Muscle of leg (tissue), 11 donors: Measurements from ENCODE around the gene TARDBP. TPM values are rescaled to one million over a fixed set of nuclear protein-coding genes. Genes with fewer than 3 reads are reported as not detected.
"Not testable (repeated sequence)": the region's sequence is repeated elsewhere in the genome, so short reads cannot be mapped to it uniquely, and the experiment has no call there.

Experiments
- DNase-seq: peaks from one replicate; pipeline ENCODE4 v3.0.0; 2013
- H3K27ac ChIP-seq: one replicate; pipeline ENCODE4 v1.5.1; 2013; ENCODE audit warnings: mild to moderate bottlenecking, low read length, control low read depth
- H3K27me3 ChIP-seq: one replicate; pipeline ENCODE4 v1.6.1; 2013; ENCODE audit warnings: low read length; ENCODE audit not compliant: control insufficient read depth, insufficient read depth
- H3K36me3 ChIP-seq: one replicate; pipeline ENCODE4 v1.6.1; 2013; ENCODE audit warnings: low read length; ENCODE audit not compliant: control insufficient read depth, insufficient read depth
- H3K4me1 ChIP-seq: one replicate; pipeline ENCODE4 v1.6.1; 2013; ENCODE audit warnings: low read length; ENCODE audit not compliant: control insufficient read depth, insufficient read depth
- H3K4me3 ChIP-seq: one replicate; pipeline ENCODE4 v1.5.1; 2013; ENCODE audit warnings: low read length, control low read depth
- H3K9me3 ChIP-seq: replicated peaks from 2 replicates; pipeline ENCODE4 v1.6.1; 2013; ENCODE audit warnings: low read depth, low read length; ENCODE audit not compliant: control insufficient read depth
- WGBS: methylation state at CpG from one replicate; pipeline ENCODE4 v1.1.5; 2013; ENCODE audit warnings: missing lambda C conversion rate; ENCODE audit not compliant: insufficient coverage; 5-methylcytosine and 5-hydroxymethylcytosine counted together
- polyA plus RNA-seq, 8 donors: library from polyadenylated mRNA; unstranded; fragments of 120-200 nt; gene quantifications; one replicate each; pipeline versions ENCODE4 v1.2.1 to v1.2.3, GENCODE V29; 2013; ENCODE audit warnings: inconsistent platforms in 1 of 8, low replicate concordance in 1 of 8; ENCODE audit not compliant: insufficient read length in 8 of 8, insufficient read depth in 1 of 8
- total RNA-seq: library from RNA; stranded (reverse); fragments of 120-200 nt; gene quantifications from one replicate; pipeline ENCODE4 v1.2.4, GENCODE V29; 2013

TARDBP gene
- total and polyA plus RNA-seq, 9 donors: 44.3 to 216 (median 201) TPM

- Histone ChIP-seq H3K4me1 (peaks cover 24% of the 10 kb centered on the region), H3K36me3 (peaks cover 38% of the 10 kb centered on the region), H3K4me3 (no peak overlapping the region), H3K27me3 (no peaks in the 10 kb centered on the region), H3K27ac (no peak overlapping the region), H3K9me3 (no peaks in the 10 kb centered on the region)
- 56% methylated on average over 3 of the region's 8 CpGs for WGBS
- DNase-seq: no peak
Observed at GRCh38 chr1:11057477-11057876, 45.0 kb downstream of the TARDBP start.

GRCh38 chr1:11058026-11058425 is 45.6 kb downstream of the TARDBP start:
- Histone ChIP-seq H3K36me3 (peaks cover 39% of the 10 kb centered on the region), H3K4me1 (peaks cover 20% of the 10 kb centered on the region), H3K4me3 (no peak overlapping the region), H3K27me3 (no peaks in the 10 kb centered on the region), H3K27ac (no peak overlapping the region), H3K9me3 (no peaks in the 10 kb centered on the region)
- no peak for DNase-seq
- WGBS: 92% methylated on average over 13 of the region's 14 CpGs

GRCh38 chr1:11058595-11059154 is 46.2 kb downstream of the TARDBP start:
- no peak for DNase-seq
- Histone ChIP-seq H3K27ac (no peak overlapping the region), H3K27me3 (no peaks in the 10 kb centered on the region), H3K4me1 (peaks cover 20% of the 10 kb centered on the region), H3K4me3 (peak overlapping the region; percentile 75), H3K9me3 (no peaks in the 10 kb centered on the region), H3K36me3 (peaks cover 42% of the 10 kb centered on the region)
- 26% methylated on average over 24 of the region's 28 CpGs for WGBS

GRCh38 chr1:11059155-11059967 is 46.9 kb downstream of the TARDBP start:
- H3K4me3 ChIP-seq: peak overlapping the region; percentile 75
- H3K27ac ChIP-seq: no peak overlapping the region

GRCh38 chr1:11059968-11060830 is 47.7 kb downstream of the TARDBP start, which contains the start of gene SRM:
Gene SRM, minus strand, starts transcription at chr1:11060018. Its CDS starts 75 bp downstream, at chr1:11059943.
- under 1% methylated on average over 80 of the region's 83 CpGs for WGBS
- H3K27ac ChIP-seq: peak within 1 kb of the TSS; percentile 68
- H3K4me3 ChIP-seq: peak within 1 kb of the TSS; percentile 75
- peaks cover 41% of the 10 kb centered on the region for H3K36me3 ChIP-seq
- no peaks in the 10 kb centered on the region for H3K9me3 ChIP-seq
- no peaks in the 10 kb centered on the region for H3K27me3 ChIP-seq
- peak; percentile 97 for DNase-seq
- H3K4me1 ChIP-seq: peaks cover 20% of the 10 kb centered on the region

More at GRCh38 chr1:11059155-11059967, 46.9 kb downstream of the TARDBP start:
- 2% methylated on average over 63 of the region's 72 CpGs for WGBS
- Histone ChIP-seq H3K27me3 (no peaks in the 10 kb centered on the region), H3K9me3 (no peaks in the 10 kb centered on the region), H3K36me3 (peaks cover 40% of the 10 kb centered on the region), H3K4me1 (peaks cover 20% of the 10 kb centered on the region)
- no peak for DNase-seq

GRCh38 chr1:11061652-11062365 is 49.4 kb downstream of the TARDBP start:
- no peaks in the 10 kb centered on the region for H3K9me3 ChIP-seq
- H3K27ac ChIP-seq: no peak overlapping the region
- DNase-seq: no peak
- H3K4me1 ChIP-seq: peaks cover 20% of the 10 kb centered on the region
- 53% methylated on average over 3 of the region's 5 CpGs for WGBS
- H3K4me3 ChIP-seq: no peak overlapping the region
- H3K36me3 ChIP-seq: peaks cover 43% of the 10 kb centered on the region
- no peaks in the 10 kb centered on the region for H3K27me3 ChIP-seq

- WGBS: no CpG with 5 or more reads among the region's 3 CpGs
- peaks cover 20% of the 10 kb centered on the region for H3K4me1 ChIP-seq
- H3K9me3 ChIP-seq: no peaks in the 10 kb centered on the region
- peaks cover 40% of the 10 kb centered on the region for H3K36me3 ChIP-seq
- no peak for DNase-seq
- H3K4me3 ChIP-seq: no peak overlapping the region
- H3K27me3 ChIP-seq: no peaks in the 10 kb centered on the region
- no peak overlapping the region for H3K27ac ChIP-seq
Observed at GRCh38 chr1:11062965-11063401, 50.5 kb downstream of the TARDBP start.

GRCh38 chr1:11063937-11064537 is 51.6 kb downstream of the TARDBP start:
- Histone ChIP-seq H3K4me1 (peaks cover 13% of the 10 kb centered on the region), H3K36me3 (peaks cover 49% of the 10 kb centered on the region)
- not testable (repeated sequence) for H3K4me3 ChIP-seq, H3K9me3 ChIP-seq, H3K27ac ChIP-seq, DNase-seq, H3K27me3 ChIP-seq
- whole genome bisulfite sequencing: 80% methylated on average over 9 of the region's 18 CpGs

GRCh38 chr1:11064942-11065341 is 52.5 kb downstream of the TARDBP start:
- WGBS: 100% methylated on average over 2 of the region's 3 CpGs
- no peak for DNase-seq
- Histone ChIP-seq H3K36me3 (peaks cover 58% of the 10 kb centered on the region), H3K27me3 (no peaks in the 10 kb centered on the region), H3K27ac (no peak overlapping the region), H3K9me3 (no peaks in the 10 kb centered on the region), H3K4me1 (peaks cover 10% of the 10 kb centered on the region), H3K4me3 (no peak overlapping the region)
